HG02840 (cell line): Measurements from ENCODE around the gene LRRC8D.
"Not testable (repeated sequence)": the region's sequence is repeated elsewhere in the genome, so short reads cannot be mapped to it uniquely, and the experiment has no call there.

ENCODE experiments used
- ATAC-seq: cut with Tn5 transposase; IDR thresholded peaks from one replicate; pipeline ENCODE4 v1.9.1; 2021; ENCODE audit warnings: mild to moderate bottlenecking, moderate library complexity, moderate number of reproducible peaks; ENCODE audit not compliant: unreplicated experiment, low FRiP score

LRRC8D gene

GRCh38 chr1:89975540-89976125 is 154.8 kb downstream of the LRRC8D start:
- ATAC-seq, result no peak

DNA sequence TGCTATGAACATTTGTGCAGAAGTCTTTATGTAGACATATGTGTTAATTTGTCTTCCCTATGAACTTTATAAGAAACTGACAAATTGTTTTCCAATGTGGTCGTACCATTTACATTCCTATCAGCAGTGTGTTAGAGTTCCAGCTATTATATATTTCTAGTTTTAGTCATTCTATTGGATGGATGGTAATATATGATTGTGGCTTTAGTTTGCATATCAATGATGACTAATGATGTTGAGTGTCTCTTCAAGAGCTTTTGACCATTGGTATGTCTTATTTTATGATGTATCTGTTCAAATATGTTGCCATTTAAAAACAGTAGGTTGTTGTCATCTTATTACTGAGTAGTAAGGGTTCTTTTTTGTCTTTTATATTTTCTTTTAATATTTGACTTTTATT is 157.9 kb downstream of the LRRC8D start:
- ATAC-seq, result no peak

DNA sequence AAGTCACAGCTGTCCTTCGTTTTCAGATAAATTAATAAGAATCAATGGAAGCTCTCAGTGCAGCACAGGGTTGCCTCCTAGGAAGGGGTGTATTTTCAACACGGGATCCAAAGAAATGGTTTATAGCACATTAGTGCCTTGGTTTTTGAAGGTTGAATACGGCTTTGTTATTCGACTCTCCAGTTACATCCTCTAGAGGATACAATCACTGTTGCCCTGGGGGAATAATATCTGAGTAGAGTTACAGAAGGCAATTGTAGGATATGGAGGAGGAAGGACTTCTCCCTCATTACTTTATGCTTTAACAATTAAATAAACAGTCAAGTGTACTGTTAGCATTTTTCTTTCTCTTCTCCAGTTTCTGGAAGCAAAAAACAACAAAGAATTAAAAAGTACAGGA is 159.8 kb downstream of the LRRC8D start:
- no peak for ATAC-seq

DNA sequence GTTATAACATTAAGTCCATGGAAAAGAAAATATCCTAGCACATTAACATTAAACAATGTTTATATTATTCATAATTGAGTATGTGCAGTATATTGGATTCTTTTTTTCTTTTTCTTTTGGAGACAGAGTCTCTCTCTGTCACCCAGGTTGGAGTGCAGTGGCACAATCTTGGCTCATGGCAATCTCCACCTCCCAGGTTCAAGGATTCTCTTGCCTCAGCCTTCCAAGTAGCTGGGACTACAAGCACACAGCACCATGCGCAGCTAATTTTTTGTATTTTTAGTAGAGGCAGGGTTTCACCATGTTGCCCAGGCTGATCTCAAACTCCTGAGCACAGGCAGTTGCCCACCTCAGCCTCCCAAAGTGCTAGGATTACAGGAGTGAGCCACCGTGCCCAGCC is 162.0 kb downstream of the LRRC8D start:
- ATAC-seq, result not testable (repeated sequence)

GRCh38 chr1:89984564-89985116 is 163.8 kb downstream of the LRRC8D start:
- not testable (repeated sequence) for ATAC-seq

GRCh38 chr1:89986020-89986419 is 165.2 kb downstream of the LRRC8D start:
- no peak for ATAC-seq
